GM21576 (cell line): ENCODE results near the gene SLCO3A1.

Experiments
- ATAC-seq: cut with Tn5 transposase; IDR thresholded peaks from one replicate; pipeline ENCODE4 v1.9.1; 2021; ENCODE audit warnings: mild to moderate bottlenecking, moderate library complexity; ENCODE audit not compliant: unreplicated experiment

SLCO3A1 gene

GRCh38 chr15:91936927-91937326 is 83.4 kb downstream of the SLCO3A1 start:
- no peak for ATAC-seq

- no peak for ATAC-seq
These were observed 84.6 kb downstream of the SLCO3A1 start for GRCh38 chr15:91938136-91938535.

GRCh38 chr15:91939403-91939831 is 85.9 kb downstream of the SLCO3A1 start:
- no peak for ATAC-seq

GRCh38 chr15:91940496-91941381 is 87.2 kb downstream of the SLCO3A1 start:
- no peak for ATAC-seq

- no peak for ATAC-seq
These were observed 88.6 kb downstream of the SLCO3A1 start for GRCh38 chr15:91941871-91942658.

GRCh38 chr15:91942720-91943394 is 89.3 kb downstream of the SLCO3A1 start:
- ATAC-seq = no peak

GRCh38 chr15:91944331-91944730 is 90.8 kb downstream of the SLCO3A1 start:
- no peak for ATAC-seq

GRCh38 chr15:91945385-91945784 is 91.9 kb downstream of the SLCO3A1 start:
- ATAC-seq = no peak

GRCh38 chr15:91946075-91946474 is 92.6 kb downstream of the SLCO3A1 start:
- no peak for ATAC-seq

- no peak for ATAC-seq
These were observed 93.2 kb downstream of the SLCO3A1 start for GRCh38 chr15:91946581-91947292.

GRCh38 chr15:91947293-91947679 is 93.8 kb downstream of the SLCO3A1 start:
- no peak for ATAC-seq

- ATAC-seq = no peak
These were observed 94.4 kb downstream of the SLCO3A1 start for GRCh38 chr15:91947683-91948608.

- ATAC-seq = no peak
These were observed 95.9 kb downstream of the SLCO3A1 start for GRCh38 chr15:91949361-91949760.

GRCh38 chr15:91950054-91950453 is 96.5 kb downstream of the SLCO3A1 start:
- ATAC-seq = no peak

GRCh38 chr15:91950631-91951329 is 97.3 kb downstream of the SLCO3A1 start:
- no peak for ATAC-seq

- ATAC-seq = no peak
These were observed 98.7 kb downstream of the SLCO3A1 start for GRCh38 chr15:91952216-91952615.

GRCh38 chr15:91953432-91953831 is 99.9 kb downstream of the SLCO3A1 start:
- ATAC-seq = no peak

- ATAC-seq = no peak
These were observed 100.8 kb downstream of the SLCO3A1 start for GRCh38 chr15:91954292-91954691.
